DMS79 treated with DMSO at 0.1 percent for 48 hours (cell line): ENCODE data around the gene B9D2.

Source experiments
- DNase-seq: peaks from one replicate; lab custom pipeline; 2025; lab: John Stamatoyannopoulos, UW

The B9D2 gene

GRCh38 chr19:41309180-41310032, 54.5 kb downstream of the B9D2 start:
- DNase-seq: peak; percentile 63

DNA sequence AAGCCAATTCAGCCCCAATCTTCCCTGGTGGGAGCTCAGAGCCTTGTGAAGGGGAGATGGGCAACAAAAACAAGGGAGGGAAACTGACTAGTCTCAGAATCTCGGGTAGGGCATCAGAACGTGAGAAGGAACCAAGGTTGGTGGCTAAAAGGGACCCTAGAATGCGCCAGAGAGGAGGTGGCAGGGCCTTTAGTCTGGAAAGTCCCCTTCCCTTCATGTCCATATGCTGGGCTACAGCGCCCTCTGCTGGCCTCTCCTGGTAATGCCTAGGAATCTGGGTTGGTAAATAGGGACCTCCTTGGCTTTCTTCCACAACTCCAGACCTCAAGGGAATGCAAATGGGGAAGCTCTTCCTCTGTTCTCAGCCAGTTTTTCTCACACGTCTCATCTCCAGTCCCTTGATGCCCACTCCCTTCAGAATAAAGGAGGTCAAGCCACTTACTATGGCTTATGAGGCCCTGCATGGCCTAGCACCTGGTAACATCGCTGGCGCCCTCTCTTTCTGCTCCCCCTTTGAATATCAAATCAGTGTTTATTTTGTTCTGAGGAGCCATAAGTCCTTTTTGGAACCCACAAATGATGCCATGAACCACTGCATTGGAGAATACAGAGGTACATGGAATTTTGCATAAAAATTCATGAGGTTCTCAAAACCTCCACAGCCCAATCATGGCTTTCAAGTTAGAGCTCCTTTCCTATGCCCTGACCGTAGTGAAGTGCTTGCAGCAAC, 55.3 kb downstream of the B9D2 start:
- peak; percentile 52 for DNase-seq

- DNase-seq: no peak
Measured at GRCh38 chr19:41307954-41308449, 55.9 kb downstream of the B9D2 start.

- no peak for DNase-seq
Measured at GRCh38 chr19:41307090-41307875, 56.7 kb downstream of the B9D2 start.

GRCh38 chr19:41305927-41306793, 57.8 kb downstream of the B9D2 start:
- no peak for DNase-seq

DNA sequence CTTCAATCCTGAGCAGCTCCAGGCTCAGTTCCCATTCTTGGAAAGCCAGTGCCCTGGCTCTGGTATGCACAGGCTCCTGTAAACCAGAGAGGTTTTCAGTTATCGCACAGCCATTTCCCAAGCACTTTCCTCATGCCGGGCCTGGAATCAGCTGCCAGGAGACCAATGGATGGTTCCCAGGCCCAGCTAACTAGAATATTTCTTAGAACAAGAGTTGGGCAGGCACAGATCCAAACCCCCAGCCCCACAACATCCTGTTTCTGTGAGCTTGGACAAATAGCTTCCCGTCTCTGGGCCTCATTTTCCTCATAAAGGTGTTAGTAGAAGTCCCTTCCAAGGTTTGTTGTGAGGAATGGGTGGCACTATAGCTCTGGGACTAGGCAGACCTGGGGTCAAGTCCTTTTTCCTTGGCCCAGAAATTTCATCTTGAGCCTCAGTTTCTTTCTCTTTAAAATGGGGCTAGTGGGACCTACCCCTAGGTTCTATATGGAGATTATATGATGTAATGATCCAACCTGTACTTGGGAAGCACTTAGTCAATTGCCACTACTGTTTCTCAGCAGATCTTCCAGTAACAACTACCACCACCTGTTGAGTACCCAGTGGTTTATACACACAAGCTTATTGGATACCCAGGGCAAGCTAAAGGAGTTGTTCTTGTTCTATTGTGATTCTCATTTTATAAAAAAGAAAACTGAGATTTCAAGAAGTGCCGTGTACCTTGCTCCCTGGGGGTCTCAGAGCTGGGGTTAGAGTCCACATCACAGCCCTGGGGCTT, 59.1 kb downstream of the B9D2 start:
- DNase-seq: no peak
